GM21526 (cell line): ENCODE measurements around the gene GNAI3.

ENCODE experiments used
- ATAC-seq: cut with Tn5 transposase; IDR thresholded peaks from one replicate; pipeline ENCODE4 v1.9.1; 2021; ENCODE audit warnings: moderate library complexity; ENCODE audit not compliant: unreplicated experiment, low FRiP score

Gene GNAI3

GRCh38 chr1:109543988-109544735 is 4.3 kb upstream of the GNAI3 start:
- no peak for ATAC-seq

- no peak for ATAC-seq
Observed at GRCh38 chr1:109546311-109547109, 1.9 kb upstream of the GNAI3 start.

GRCh38 chr1:109547463-109548320 is 723 bp upstream of the GNAI3 start:
- ATAC-seq, result peak; percentile 1

GRCh38 chr1:109556563-109556962 is 8.1 kb downstream of the GNAI3 start:
- ATAC-seq, result no peak

DNA sequence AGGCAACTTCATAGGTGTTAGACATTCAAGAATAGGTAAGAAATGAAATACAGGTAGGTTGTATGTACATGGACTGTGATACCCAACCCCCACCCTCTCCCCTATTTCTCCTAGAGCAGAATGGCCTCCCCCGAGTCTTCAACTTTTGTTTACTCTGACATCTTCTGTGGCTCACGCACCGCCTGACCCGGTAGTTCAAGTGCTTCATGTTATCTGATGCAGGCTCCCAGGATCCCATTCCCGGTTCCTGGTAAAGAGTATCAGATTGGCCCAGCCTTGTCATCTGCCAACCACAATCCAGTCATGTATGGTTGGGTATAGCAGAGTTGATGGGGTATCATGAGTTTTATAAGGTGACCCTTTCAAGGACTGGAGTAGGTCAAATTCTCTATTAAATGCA is 9.1 kb downstream of the GNAI3 start:
- ATAC-seq, result no peak

DNA sequence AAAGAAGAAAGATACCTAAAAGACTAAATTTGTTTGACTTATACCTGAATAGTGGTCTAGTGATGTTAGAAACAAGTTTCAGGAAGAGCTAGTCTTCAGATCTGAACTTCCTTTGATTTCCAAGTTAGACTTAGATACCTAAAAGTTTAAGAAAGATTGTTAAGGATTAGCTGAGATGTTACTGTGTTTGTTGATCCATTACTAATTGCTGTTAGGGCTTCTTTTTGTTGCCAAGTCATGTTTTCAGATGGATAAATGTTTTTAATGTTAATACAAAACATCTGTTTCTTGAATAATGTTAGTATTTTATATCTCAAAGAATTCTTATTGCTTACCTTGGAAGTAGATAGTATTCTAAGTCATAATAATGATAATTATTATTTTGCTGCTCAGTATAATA is 11.6 kb downstream of the GNAI3 start:
- no peak for ATAC-seq

GRCh38 chr1:109564194-109564878 is 15.9 kb downstream of the GNAI3 start:
- ATAC-seq, result no peak

DNA sequence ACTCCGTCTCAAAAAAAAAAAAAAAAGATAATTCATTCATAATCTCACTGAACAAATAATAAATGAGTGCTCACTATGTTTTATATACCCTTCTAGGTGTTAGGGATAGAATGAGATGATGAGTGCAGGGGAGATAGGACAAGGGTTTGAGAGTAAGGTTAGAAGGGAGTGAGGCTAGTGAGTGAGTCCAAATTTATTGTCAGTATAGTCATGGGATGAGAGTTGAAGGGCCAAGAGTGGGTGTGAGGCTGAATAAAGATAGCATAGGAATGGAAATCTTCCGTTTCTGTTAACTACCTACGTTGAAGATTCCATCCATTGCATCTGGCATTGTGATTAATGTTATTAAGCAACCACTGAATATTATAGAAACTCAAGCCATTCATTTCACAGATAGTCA is 16.8 kb downstream of the GNAI3 start:
- no peak for ATAC-seq

- ATAC-seq, result no peak
Observed at GRCh38 chr1:109566982-109567381, 18.6 kb downstream of the GNAI3 start.

- no peak for ATAC-seq
Observed at GRCh38 chr1:109567877-109568672, 19.7 kb downstream of the GNAI3 start.

DNA sequence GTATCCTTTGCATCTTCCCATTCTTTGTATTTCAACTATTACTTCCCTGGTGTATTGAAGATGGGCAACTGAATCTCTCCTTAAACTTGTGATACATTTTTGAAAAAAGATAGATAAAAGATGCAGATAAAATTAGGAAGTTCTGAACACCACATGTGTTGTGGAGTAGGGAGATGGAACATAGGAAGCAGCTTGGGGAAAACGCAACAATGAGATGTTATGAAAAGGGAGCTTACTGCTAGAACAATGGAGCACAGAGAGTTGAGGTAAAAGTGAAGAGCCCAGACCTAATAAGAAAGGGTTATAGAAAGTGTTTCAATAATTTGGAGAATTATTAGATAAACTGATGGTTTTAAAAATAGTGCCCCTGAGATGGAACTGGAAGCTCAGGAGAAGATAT is 20.9 kb downstream of the GNAI3 start:
- no peak for ATAC-seq

DNA sequence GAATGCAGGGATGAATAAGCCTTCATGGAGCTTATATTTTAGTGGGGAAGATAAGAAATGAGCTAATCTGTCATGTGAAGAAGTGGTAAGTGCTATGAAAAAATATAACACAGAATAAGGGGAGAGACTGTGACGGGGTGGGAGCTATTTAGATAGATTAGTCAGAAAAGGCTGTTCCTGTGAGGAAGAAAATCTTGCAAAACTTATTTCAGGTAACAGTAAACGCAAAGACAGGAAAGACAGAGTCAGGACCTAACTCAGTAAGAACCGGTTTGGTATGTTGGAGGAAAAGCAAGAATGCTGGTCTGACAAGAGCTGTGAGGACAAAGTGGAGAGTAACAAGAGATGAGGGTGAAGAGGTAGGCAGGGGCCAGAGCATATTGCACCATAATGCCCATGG is 22.0 kb downstream of the GNAI3 start:
- ATAC-seq, result no peak

DNA sequence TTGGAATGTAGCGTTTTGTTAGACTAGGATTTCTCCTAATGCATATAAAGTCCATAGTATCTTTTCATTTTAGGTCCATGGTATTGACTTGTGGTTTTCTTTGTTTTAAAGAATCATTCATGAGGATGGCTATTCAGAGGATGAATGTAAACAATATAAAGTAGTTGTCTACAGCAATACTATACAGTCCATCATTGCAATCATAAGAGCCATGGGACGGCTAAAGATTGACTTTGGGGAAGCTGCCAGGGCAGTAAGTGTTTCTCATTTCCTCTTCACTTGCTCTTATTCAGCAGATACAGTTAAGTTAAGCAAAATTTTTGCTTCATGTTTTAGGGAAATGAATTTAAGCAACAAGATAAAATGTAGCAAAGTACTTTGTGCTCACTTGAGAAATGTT is 25.4 kb downstream of the GNAI3 start:
- no peak for ATAC-seq

DNA sequence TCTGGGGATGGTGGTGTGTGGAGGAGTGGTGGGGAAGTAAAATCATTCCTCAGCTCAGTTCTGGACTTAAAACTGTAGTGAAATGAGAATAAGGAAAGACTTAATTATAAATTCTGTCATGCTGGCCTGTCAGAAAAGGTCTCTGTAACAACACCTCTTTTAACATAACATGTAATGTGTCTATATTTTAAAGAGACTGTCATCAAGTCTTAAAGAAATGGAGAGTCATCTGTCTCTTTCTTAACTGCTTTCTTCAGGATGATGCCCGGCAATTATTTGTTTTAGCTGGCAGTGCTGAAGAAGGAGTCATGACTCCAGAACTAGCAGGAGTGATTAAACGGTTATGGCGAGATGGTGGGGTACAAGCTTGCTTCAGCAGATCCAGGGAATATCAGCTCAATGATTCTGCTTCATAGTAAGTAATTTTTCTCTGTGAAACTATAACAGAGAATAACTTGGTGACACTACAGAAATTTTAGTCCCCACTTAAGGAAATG is 30.6 kb downstream of the GNAI3 start:
- no peak for ATAC-seq

GRCh38 chr1:109579491-109579890 is 31.1 kb downstream of the GNAI3 start:
- no peak for ATAC-seq

- ATAC-seq, result no peak
Observed at GRCh38 chr1:109582021-109582420, 33.6 kb downstream of the GNAI3 start.

DNA sequence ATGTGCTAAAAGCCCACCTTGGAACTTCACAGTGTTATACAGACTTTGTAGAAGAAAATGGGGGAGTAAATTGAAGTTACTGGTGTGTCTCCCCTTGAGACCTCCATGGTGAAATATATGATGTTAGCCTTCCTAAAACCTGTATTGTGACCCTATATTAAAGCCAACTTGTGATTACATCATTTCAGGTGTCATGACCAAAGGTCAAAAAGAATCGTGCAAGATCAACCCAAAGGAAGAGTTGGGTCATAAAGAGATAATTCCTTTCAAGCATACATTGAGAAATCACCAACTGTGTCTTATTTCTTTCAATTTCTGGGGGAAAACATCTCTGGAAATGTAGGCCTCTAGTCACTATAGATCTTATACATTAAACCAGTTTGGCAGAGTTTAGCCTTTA is 36.4 kb downstream of the GNAI3 start:
- ATAC-seq, result no peak

GRCh38 chr1:109586055-109586454 is 37.6 kb downstream of the GNAI3 start:
- no peak for ATAC-seq

GRCh38 chr1:109589177-109589576 is 40.8 kb downstream of the GNAI3 start:
- ATAC-seq, result no peak

DNA sequence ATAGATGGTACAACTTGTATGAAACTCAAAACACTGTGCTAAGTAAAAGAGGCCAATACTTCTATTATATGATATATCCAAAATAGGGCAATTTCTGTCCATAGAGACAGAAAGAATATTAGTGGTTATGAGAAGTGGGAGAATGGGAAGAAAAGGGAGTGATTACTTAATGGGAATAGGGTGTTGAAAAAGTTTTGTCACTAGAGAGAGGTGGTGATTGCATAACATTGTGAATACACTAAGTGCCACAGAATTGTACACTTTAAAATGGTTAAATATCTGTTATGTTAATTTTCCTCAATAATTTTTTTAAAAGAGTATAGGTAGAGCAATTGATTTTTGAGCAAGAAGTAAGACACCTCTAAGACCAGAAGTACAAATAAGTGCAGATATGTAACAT is 41.3 kb downstream of the GNAI3 start:
- no peak for ATAC-seq
